ENCODE data around the gene HTR1D. TPM values are rescaled to one million over a fixed set of nuclear protein-coding genes. Genes with fewer than 3 reads are reported as not detected.

Gene HTR1D
- total RNA-seq, 1 donor from 2014 or later: not detected

DNA sequence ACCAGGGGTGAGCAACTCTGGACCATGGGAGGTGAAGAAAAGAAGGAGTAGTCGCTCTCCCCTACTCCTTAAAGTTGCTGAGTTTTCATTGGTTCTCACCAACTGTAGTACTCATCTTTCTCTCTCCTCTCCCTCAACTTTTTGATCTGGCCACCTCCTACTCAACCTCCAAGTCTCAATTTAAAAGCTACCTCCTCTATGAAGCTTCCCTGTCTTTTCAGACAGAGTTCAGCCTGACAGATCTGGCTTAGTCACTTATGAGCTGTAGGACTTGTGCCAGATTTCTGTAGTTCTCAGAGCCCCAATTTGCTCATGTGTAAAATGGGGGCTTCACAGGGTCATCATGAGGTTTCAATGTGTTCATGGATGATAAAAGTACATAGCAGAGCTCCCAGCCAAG, 34.5 kb upstream of the HTR1D start:
- Histone ChIP-seq H3K4me1 (no peaks in the 10 kb centered on the region), H3K4me3 (no peak overlapping the region), H3K36me3 (no peaks in the 10 kb centered on the region), H3K27ac (no peak overlapping the region), H3K9me3 (no peaks in the 10 kb centered on the region), H3K27me3 (no peaks in the 10 kb centered on the region)
- intact Hi-C loops (cut with DNase I): no loop called here
- TF ChIP-seq POLR2A (IDR thresholded peaks at IDR 0.05): no peak
- TF ChIP-seq POLR2AphosphoS5 (IDR thresholded peaks at IDR 0.05; ENCODE audit: insufficient read depth in 1 of 2, low read depth in 1 of 2): no peak
- TF ChIP-seq, protein P1, sequence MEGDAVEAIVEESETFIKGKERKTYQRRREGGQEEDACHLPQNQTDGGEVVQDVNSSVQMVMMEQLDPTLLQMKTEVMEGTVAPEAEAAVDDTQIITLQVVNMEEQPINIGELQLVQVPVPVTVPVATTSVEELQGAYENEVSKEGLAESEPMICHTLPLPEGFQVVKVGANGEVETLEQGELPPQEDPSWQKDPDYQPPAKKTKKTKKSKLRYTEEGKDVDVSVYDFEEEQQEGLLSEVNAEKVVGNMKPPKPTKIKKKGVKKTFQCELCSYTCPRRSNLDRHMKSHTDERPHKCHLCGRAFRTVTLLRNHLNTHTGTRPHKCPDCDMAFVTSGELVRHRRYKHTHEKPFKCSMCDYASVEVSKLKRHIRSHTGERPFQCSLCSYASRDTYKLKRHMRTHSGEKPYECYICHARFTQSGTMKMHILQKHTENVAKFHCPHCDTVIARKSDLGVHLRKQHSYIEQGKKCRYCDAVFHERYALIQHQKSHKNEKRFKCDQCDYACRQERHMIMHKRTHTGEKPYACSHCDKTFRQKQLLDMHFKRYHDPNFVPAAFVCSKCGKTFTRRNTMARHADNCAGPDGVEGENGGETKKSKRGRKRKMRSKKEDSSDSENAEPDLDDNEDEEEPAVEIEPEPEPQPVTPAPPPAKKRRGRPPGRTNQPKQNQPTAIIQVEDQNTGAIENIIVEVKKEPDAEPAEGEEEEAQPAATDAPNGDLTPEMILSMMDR (IDR thresholded peaks at IDR 0.05): no peak
- DNase-seq (ENCODE audit: extremely low spot score in 2 of 2): no peak

DNA sequence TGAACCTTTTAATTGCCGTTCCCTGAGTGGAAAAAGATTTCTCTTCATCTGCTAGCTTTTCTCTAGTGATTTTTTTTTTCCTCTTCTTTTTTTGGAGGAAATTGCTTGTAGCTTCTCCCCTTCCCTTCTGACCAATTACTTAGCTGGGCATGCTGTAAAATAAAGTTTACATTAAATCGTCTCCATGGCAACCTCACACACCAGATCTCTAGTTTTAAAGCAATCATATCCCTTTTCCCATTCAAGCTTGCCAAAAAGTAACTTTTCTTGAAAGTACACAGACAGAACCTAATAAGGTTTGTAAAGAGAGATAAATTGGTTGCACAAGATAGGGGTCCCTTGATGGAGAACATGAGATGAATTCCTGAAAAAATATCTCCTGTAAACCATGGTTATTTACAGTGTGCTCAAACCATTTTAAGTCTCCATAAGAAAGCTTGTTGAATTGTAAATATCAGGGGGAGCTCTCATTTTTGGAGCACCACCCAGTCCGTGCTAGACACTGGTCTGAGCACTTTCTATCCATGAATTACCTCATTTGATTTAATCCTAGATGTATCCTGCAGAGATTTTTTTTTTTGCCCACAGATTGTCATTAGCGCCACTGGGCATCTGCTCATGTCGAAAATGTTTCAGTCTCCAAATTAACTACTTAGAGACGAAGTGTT, 32.6 kb upstream of the HTR1D start:
- intact Hi-C loops (cut with DNase I): no loop called here
- DNase-seq (ENCODE audit: extremely low spot score in 2 of 2): no peak
- Histone ChIP-seq H3K27ac (no peak overlapping the region), H3K36me3 (no peaks in the 10 kb centered on the region), H3K4me3 (no peak overlapping the region), H3K27me3 (no peaks in the 10 kb centered on the region), H3K4me1 (no peaks in the 10 kb centered on the region), H3K9me3 (no peaks in the 10 kb centered on the region)
- TF ChIP-seq POLR2A (IDR thresholded peaks at IDR 0.05): no peak
- TF ChIP-seq POLR2AphosphoS5 (IDR thresholded peaks at IDR 0.05; ENCODE audit: insufficient read depth in 1 of 2, low read depth in 1 of 2): no peak
- TF ChIP-seq, protein P1 (IDR thresholded peaks at IDR 0.05): no peak

DNA sequence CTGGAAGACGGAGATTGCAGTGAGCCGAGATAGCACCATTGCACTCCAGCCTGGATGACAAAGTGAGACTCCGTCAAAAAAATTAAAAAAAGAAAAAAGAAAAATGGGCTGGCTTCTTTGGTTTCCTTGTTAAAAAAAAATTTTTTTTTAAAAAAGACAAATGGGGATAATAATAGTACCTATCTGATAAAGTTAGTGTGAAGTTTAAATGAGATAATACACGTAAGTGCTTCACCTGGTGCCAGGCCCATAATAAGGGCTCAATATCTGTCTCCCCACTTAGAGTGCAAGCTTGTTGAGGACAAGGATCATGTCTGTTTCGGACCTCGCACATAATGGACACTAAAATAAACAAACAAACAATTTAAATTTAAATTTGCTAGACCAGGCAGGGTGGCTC, 30.0 kb upstream of the HTR1D start:
- intact Hi-C loops (cut with DNase I): no loop called here
- TF ChIP-seq POLR2AphosphoS5 (IDR thresholded peaks at IDR 0.05; ENCODE audit: insufficient read depth in 1 of 2, low read depth in 1 of 2): no peak
- no peak for TF ChIP-seq POLR2A (IDR thresholded peaks at IDR 0.05)
- TF ChIP-seq, protein P1 (IDR thresholded peaks at IDR 0.05): no peak
- Histone ChIP-seq H3K36me3 (no peaks in the 10 kb centered on the region), H3K27me3 (no peaks in the 10 kb centered on the region), H3K4me1 (no peaks in the 10 kb centered on the region), H3K9me3 (no peaks in the 10 kb centered on the region), H3K4me3 (no peak overlapping the region), H3K27ac (no peak overlapping the region)
- DNase-seq (ENCODE audit: extremely low spot score in 2 of 2): no peak

DNA sequence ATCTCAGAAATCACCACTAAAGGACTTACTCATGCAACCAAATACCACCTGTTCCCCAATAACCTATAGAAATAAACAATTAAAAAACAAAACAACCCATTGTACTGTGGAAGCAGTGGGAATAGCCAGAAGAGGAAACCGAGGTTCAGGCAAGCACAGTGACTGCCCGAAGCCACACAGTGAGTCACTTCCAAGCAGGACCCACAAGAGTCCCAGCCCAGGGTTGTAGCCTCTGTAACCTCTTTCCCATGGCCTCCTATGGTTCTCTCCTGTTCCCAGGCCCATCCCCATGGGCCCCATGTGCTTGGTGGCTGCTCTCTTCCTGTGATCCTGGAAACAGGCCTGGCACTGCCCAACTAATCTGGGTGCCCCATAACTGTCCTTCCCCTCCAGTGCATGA, 29.0 kb upstream of the HTR1D start:
- TF ChIP-seq, protein P1 (IDR thresholded peaks at IDR 0.05): no peak
- TF ChIP-seq POLR2A (IDR thresholded peaks at IDR 0.05): no peak
- Histone ChIP-seq H3K27me3 (no peaks in the 10 kb centered on the region), H3K4me1 (no peaks in the 10 kb centered on the region), H3K9me3 (no peaks in the 10 kb centered on the region), H3K36me3 (no peaks in the 10 kb centered on the region), H3K27ac (no peak overlapping the region), H3K4me3 (no peak overlapping the region)
- intact Hi-C loops (cut with DNase I): no loop called here
- no peak for DNase-seq (ENCODE audit: extremely low spot score in 2 of 2)

DNA sequence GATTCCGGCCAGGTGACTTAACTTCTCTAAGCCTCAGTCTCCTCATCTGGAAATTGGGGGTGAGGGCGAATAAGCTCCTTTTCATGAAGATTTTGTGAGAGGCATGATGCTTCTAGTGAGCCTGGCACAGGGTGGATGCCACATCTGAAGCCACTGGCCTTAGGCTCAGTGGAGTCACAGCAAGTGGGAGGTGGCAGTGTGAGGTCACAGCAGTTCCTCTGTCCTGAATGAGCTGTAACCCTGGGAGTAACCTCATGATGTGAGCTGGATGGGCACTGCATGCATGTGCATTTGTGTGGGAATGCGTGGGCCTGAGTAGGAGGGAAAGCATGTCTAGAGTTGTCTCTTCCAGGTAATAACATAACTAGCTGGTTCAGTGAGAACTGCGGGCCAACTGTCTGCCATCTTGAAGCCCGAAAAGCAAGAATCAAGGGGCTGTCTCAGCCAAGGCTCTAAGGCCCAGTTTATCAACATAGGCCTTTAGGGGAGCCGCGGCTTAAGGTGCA, 27.0 kb upstream of the HTR1D start:
- intact Hi-C loops (cut with DNase I): no loop called here
- no peaks in the 10 kb centered on the region for H3K36me3 ChIP-seq
- no peak overlapping the region for H3K4me3 ChIP-seq
- TF ChIP-seq POLR2A (IDR thresholded peaks at IDR 0.05): no peak
- TF ChIP-seq POLR2AphosphoS5 (IDR thresholded peaks at IDR 0.05; ENCODE audit: insufficient read depth in 1 of 2, low read depth in 1 of 2): no peak
- TF ChIP-seq, protein P1 (IDR thresholded peaks at IDR 0.05): no peak
- no peaks in the 10 kb centered on the region for H3K27me3 ChIP-seq
- DNase-seq (ENCODE audit: extremely low spot score in 2 of 2): no peak
- H3K4me1 ChIP-seq: no peaks in the 10 kb centered on the region
- H3K9me3 ChIP-seq: no peaks in the 10 kb centered on the region
- no peak overlapping the region for H3K27ac ChIP-seq
